ENCODE data around the gene BLID. TPM values are rescaled to one million over a fixed set of nuclear protein-coding genes. Genes with fewer than 3 reads are reported as not detected.

The BLID gene
- total and polyA plus RNA-seq, 2 of the 8 experiments (the other 6 are each of a cell fraction or from before 2014, with no cell fraction given), result not detected

DNA sequence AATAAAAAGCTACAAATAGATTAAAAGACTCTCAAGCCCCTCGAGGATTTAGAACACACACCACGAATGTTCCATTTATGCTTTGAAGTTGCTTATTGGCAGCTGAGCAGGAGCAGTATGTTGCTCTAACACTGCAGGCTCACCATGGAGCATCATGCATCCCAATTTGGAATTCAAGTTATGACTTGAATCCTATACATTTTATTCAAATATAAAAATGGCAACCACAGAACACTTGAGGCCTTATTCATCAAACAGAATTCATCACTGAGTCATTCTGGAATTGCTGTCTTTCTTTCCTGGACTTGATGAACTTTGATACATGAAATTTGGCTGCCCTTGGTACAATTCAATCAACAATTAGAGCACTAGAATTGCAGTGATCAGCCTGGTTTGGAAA lies 24.5 kb upstream of the BLID start (continued):
- no peak for TF ChIP-seq EP300 (IDR thresholded peaks at IDR 0.05; ENCODE audit: borderline replicate concordance in 1 of 2, low read depth in 2 of 2, low read length in 2 of 2)
- no peak for TF ChIP-seq TEAD4 (IDR thresholded peaks at IDR 0.05; ENCODE audit: low read depth, low read length)
- TF ChIP-seq RAD21 (IDR thresholded peaks at IDR 0.05 in 1 of 2, conservative IDR thresholded peaks at IDR 0.05 in 1 of 2; ENCODE audit: low read depth in 2 of 2, low read length in 2 of 2), result no peak
- no peak for TF ChIP-seq KDM4A (IDR thresholded peaks at IDR 0.05; ENCODE audit: low read depth, low read length, severe bottlenecking)
- TF ChIP-seq, protein P1, sequence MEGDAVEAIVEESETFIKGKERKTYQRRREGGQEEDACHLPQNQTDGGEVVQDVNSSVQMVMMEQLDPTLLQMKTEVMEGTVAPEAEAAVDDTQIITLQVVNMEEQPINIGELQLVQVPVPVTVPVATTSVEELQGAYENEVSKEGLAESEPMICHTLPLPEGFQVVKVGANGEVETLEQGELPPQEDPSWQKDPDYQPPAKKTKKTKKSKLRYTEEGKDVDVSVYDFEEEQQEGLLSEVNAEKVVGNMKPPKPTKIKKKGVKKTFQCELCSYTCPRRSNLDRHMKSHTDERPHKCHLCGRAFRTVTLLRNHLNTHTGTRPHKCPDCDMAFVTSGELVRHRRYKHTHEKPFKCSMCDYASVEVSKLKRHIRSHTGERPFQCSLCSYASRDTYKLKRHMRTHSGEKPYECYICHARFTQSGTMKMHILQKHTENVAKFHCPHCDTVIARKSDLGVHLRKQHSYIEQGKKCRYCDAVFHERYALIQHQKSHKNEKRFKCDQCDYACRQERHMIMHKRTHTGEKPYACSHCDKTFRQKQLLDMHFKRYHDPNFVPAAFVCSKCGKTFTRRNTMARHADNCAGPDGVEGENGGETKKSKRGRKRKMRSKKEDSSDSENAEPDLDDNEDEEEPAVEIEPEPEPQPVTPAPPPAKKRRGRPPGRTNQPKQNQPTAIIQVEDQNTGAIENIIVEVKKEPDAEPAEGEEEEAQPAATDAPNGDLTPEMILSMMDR (IDR thresholded peaks at IDR 0.05; ENCODE audit: control extremely low read depth in 1 of 3, insufficient read depth in 1 of 3, low read depth in 1 of 3, low read length in 3 of 3), result no peak
- TF ChIP-seq PHF8 (conservative IDR thresholded peaks at IDR 0.05; ENCODE audit: low read depth, low read length), result no peak
- TF ChIP-seq MAFK (IDR thresholded peaks at IDR 0.05; ENCODE audit: low read depth, low read length), result no peak
